DOHH2 (cell line): Measurements from ENCODE around the gene GBE1.

Source experiments
- H3F3A ChIP-seq: fragments of 200-600 bp; sonication (generic), shearing (Covaris generic); 2 replicates; pipeline ENCODE4 v1.6.0; 2016; ENCODE audit warnings: antibody characterized with exemption, mild to moderate bottlenecking; ENCODE audit not compliant: control insufficient read depth, insufficient read depth
- H3K27ac ChIP-seq: fragments of 200-600 bp; sonication (generic); 2 replicates; pipeline ENCODE4 v1.5.1; 2014; ENCODE audit warnings: low read depth, mild to moderate bottlenecking, low read length, moderate library complexity
- H3K27me3 ChIP-seq: fragments of 200-600 bp; sonication (generic); 2 replicates; pipeline ENCODE4 v1.6.1; 2014; ENCODE audit warnings: mild to moderate bottlenecking, low read length, mixed read lengths; ENCODE audit not compliant: control insufficient read depth
- H3K36me3 ChIP-seq: fragments of 200-600 bp; sonication (generic); 2 replicates; pipeline ENCODE4 v1.6.1; 2014; ENCODE audit warnings: mild to moderate bottlenecking, low read length, moderate library complexity, mixed read lengths; ENCODE audit not compliant: control insufficient read depth
- H3K4me1 ChIP-seq: fragments of 200-600 bp; sonication (generic); 2 replicates; pipeline ENCODE4 v1.6.1; 2014; ENCODE audit warnings: mild to moderate bottlenecking, low read length, mixed read lengths; ENCODE audit not compliant: control insufficient read depth
- H3K4me2 ChIP-seq: fragments of 200-600 bp; sonication (generic); 2 replicates; pipeline ENCODE4 v1.6.0; 2014; ENCODE audit warnings: mild to moderate bottlenecking, low read length, moderate library complexity
- H3K4me3 ChIP-seq: fragments of 200-600 bp; sonication (generic); 2 replicates; pipeline ENCODE4 v1.5.1; 2014; ENCODE audit warnings: mild to moderate bottlenecking, low read length, mixed read lengths
- H3K79me2 ChIP-seq: fragments of 200-600 bp; sonication (generic); 2 replicates; pipeline ENCODE4 v1.6.1; 2014; ENCODE audit warnings: mild to moderate bottlenecking, low read length, mixed read lengths; ENCODE audit not compliant: control insufficient read depth
- H3K9me2 ChIP-seq: fragments of 200-600 bp; sonication (generic); replicated peaks from 2 replicates; pipeline ENCODE4 v1.6.1; 2014; ENCODE audit warnings: mild to moderate bottlenecking, low read length, mixed read lengths; ENCODE audit not compliant: control insufficient read depth
- H3K9me3 ChIP-seq: fragments of 200-600 bp; sonication (generic); 2 replicates; pipeline ENCODE4 v1.6.1; 2014; ENCODE audit warnings: antibody characterized with exemption, low read length, mixed read lengths; ENCODE audit not compliant: control insufficient read depth, insufficient read depth
- H4K20me1 ChIP-seq: fragments of 200-600 bp; sonication (generic); 2 replicates; pipeline ENCODE4 v1.6.0; 2014; ENCODE audit warnings: low read depth, mild to moderate bottlenecking, antibody characterized with exemption, low read length, moderate library complexity; ENCODE audit not compliant: control insufficient read depth, insufficient read depth
- CTCF ChIP-seq: fragments of 200-600 bp; sonication (generic); IDR thresholded peaks from one replicate; pipeline ENCODE4 v1.5.1; 2014; ENCODE audit warnings: antibody characterized with exemption, mild to moderate bottlenecking, low read depth, low read length; ENCODE audit not compliant: poor library complexity, severe bottlenecking
- EZH2phosphoT487 ChIP-seq: fragments of 200-600 bp; sonication (generic); IDR thresholded peaks from 2 replicates; pipeline ENCODE4 v1.6.1; 2017; ENCODE audit warnings: borderline replicate concordance, mild to moderate bottlenecking, antibody characterized with exemption, low read length, moderate library complexity, mixed read lengths

The GBE1 gene

GRCh38 chr3:81760924-81761903 is at the start of gene GBE1:
Gene GBE1, minus strand, starts transcription at chr3:81761645. Its CDS starts 128 bp downstream, at chr3:81761517.
- Histone ChIP-seq H3K4me1 (peaks cover 33% of the 10 kb centered on the region), H3K9me3 (peaks cover 13% of the 10 kb centered on the region), H3K79me2 (peaks cover 23% of the 10 kb centered on the region), H4K20me1 (no peaks in the 10 kb centered on the region), H3K9me2 (no peaks in the 10 kb centered on the region), H3K27ac (peak within 1 kb of the TSS; percentile 70), H3K27me3 (no peaks in the 10 kb centered on the region), H3F3A (peaks cover 15% of the 10 kb centered on the region), H3K36me3 (peaks cover 38% of the 10 kb centered on the region), H3K4me2 (peak within 1 kb of the TSS; percentile 81), H3K4me3 (peak within 1 kb of the TSS; percentile 83)
- TF ChIP-seq CTCF (peak; percentile 38), EZH2phosphoT487 (no peak)

GRCh38 chr3:81808900-81809299 is 47.5 kb upstream of the GBE1 start:
- Histone ChIP-seq H3K9me2 (no peaks in the 10 kb centered on the region), H3F3A (no peaks in the 10 kb centered on the region), H4K20me1 (no peaks in the 10 kb centered on the region), H3K36me3 (no peaks in the 10 kb centered on the region), H3K27ac (no peak overlapping the region), H3K27me3 (no peaks in the 10 kb centered on the region), H3K4me2 (no peak overlapping the region), H3K9me3 (no peaks in the 10 kb centered on the region; the same call in 1 of the 2 replicates), H3K79me2 (no peaks in the 10 kb centered on the region), H3K4me1 (no peaks in the 10 kb centered on the region), H3K4me3 (no peak overlapping the region)
- TF ChIP-seq EZH2phosphoT487 (no peak), CTCF (no peak)

GRCh38 chr3:81799403-81799802 is 38.0 kb upstream of the GBE1 start:
- TF ChIP-seq CTCF: no peak
- no peak for TF ChIP-seq EZH2phosphoT487
- Histone ChIP-seq H3F3A (no peaks in the 10 kb centered on the region), H3K79me2 (no peaks in the 10 kb centered on the region), H3K27ac (no peak overlapping the region), H3K9me2 (no peaks in the 10 kb centered on the region), H3K4me2 (no peak overlapping the region), H3K4me1 (peaks cover 13% of the 10 kb centered on the region), H3K4me3 (no peak overlapping the region), H3K27me3 (no peaks in the 10 kb centered on the region), H3K9me3 (no peaks in the 10 kb centered on the region), H4K20me1 (no peaks in the 10 kb centered on the region), H3K36me3 (no peaks in the 10 kb centered on the region)
